Measurements from ENCODE around the gene SMC1B.
A peak's percentile ranks its signal among the peaks of the same experiment; 100 is the strongest.
"Not testable (repeated sequence)": the region's sequence is repeated elsewhere in the genome, so short reads cannot be mapped to it uniquely, and the experiment has no call there.

The SMC1B gene

GRCh38 chr22:45357490-45357889, 55.9 kb downstream of the SMC1B start:
- H3K36me3 Mint-ChIP-seq = no peaks in the 10 kb centered on the region
- H3K4me3 Mint-ChIP-seq = no peak overlapping the region
- no peaks in the 10 kb centered on the region for H3K9me3 Mint-ChIP-seq (ENCODE audit: low read depth)
- no peaks in the 10 kb centered on the region for H3K27me3 Mint-ChIP-seq
- H3K4me1 Mint-ChIP-seq (ENCODE audit: low read depth) = peaks cover 12% of the 10 kb centered on the region
- no peak overlapping the region for H3K27ac Mint-ChIP-seq

GRCh38 chr22:45353786-45354185, 59.6 kb downstream of the SMC1B start:
- H3K27ac Mint-ChIP-seq = peak overlapping the region; percentile 58
- H3K36me3 Mint-ChIP-seq = peaks cover 5% of the 10 kb centered on the region
- no peaks in the 10 kb centered on the region for H3K9me3 Mint-ChIP-seq (ENCODE audit: low read depth)
- H3K4me3 Mint-ChIP-seq = no peak overlapping the region
- H3K4me1 Mint-ChIP-seq (ENCODE audit: low read depth) = peaks cover 12% of the 10 kb centered on the region
- no peaks in the 10 kb centered on the region for H3K27me3 Mint-ChIP-seq

GRCh38 chr22:45352757-45353156, 60.6 kb downstream of the SMC1B start:
- H3K4me3 Mint-ChIP-seq; H3K27me3 Mint-ChIP-seq; H3K9me3 Mint-ChIP-seq (ENCODE audit: low read depth); H3K27ac Mint-ChIP-seq; H3K36me3 Mint-ChIP-seq: not testable (repeated sequence)
- peaks cover 12% of the 10 kb centered on the region for H3K4me1 Mint-ChIP-seq (ENCODE audit: low read depth)

- peaks cover 12% of the 10 kb centered on the region for H3K4me1 Mint-ChIP-seq (ENCODE audit: low read depth)
- peaks cover 5% of the 10 kb centered on the region for H3K36me3 Mint-ChIP-seq
- no peak overlapping the region for H3K27ac Mint-ChIP-seq
- no peaks in the 10 kb centered on the region for H3K27me3 Mint-ChIP-seq
- H3K4me3 Mint-ChIP-seq = no peak overlapping the region
- H3K9me3 Mint-ChIP-seq (ENCODE audit: low read depth) = no peaks in the 10 kb centered on the region
Observed at GRCh38 chr22:45351956-45352355, 61.4 kb downstream of the SMC1B start.

GRCh38 chr22:45349916-45350315, 63.5 kb downstream of the SMC1B start:
- Mint-ChIP-seq H3K36me3 (peaks cover 9% of the 10 kb centered on the region), H3K4me3 (no peak overlapping the region), H3K27ac (no peak overlapping the region), H3K4me1 (ENCODE audit: low read depth) (peaks cover 12% of the 10 kb centered on the region), H3K9me3 (ENCODE audit: low read depth) (no peaks in the 10 kb centered on the region), H3K27me3 (no peaks in the 10 kb centered on the region)

- peak overlapping the region; percentile 79 for H3K27ac Mint-ChIP-seq
Observed at GRCh38 chr22:45344334-45344733, 69.1 kb downstream of the SMC1B start.

GRCh38 chr22:45343143-45343542, 70.3 kb downstream of the SMC1B start:
- Mint-ChIP-seq H3K4me3 (no peak overlapping the region), H3K27me3 (no peaks in the 10 kb centered on the region), H3K36me3 (peaks cover 9% of the 10 kb centered on the region), H3K9me3 (ENCODE audit: low read depth) (no peaks in the 10 kb centered on the region), H3K27ac (peak overlapping the region; percentile 72), H3K4me1 (ENCODE audit: low read depth) (peaks cover 30% of the 10 kb centered on the region)

More at GRCh38 chr22:45344334-45344733, 69.1 kb downstream of the SMC1B start:
- peaks cover 30% of the 10 kb centered on the region for H3K4me1 Mint-ChIP-seq (ENCODE audit: low read depth)
- H3K9me3 Mint-ChIP-seq (ENCODE audit: low read depth) = no peaks in the 10 kb centered on the region
- H3K27me3 Mint-ChIP-seq = no peaks in the 10 kb centered on the region
- peaks cover 9% of the 10 kb centered on the region for H3K36me3 Mint-ChIP-seq
- H3K4me3 Mint-ChIP-seq = no peak overlapping the region

GRCh38 chr22:45341498-45341897, 71.9 kb downstream of the SMC1B start:
- peak overlapping the region; percentile 60 for H3K4me3 Mint-ChIP-seq
- peaks cover 5% of the 10 kb centered on the region for H3K36me3 Mint-ChIP-seq
- H3K27ac Mint-ChIP-seq = peak overlapping the region; percentile 85
- H3K4me1 Mint-ChIP-seq (ENCODE audit: low read depth) = peaks cover 44% of the 10 kb centered on the region
- no peaks in the 10 kb centered on the region for H3K27me3 Mint-ChIP-seq
- no peaks in the 10 kb centered on the region for H3K9me3 Mint-ChIP-seq (ENCODE audit: low read depth)

- H3K9me3 Mint-ChIP-seq (ENCODE audit: low read depth) = no peaks in the 10 kb centered on the region
- peaks cover 7% of the 10 kb centered on the region for H3K36me3 Mint-ChIP-seq
- no peaks in the 10 kb centered on the region for H3K27me3 Mint-ChIP-seq
- H3K4me1 Mint-ChIP-seq (ENCODE audit: low read depth) = peaks cover 50% of the 10 kb centered on the region
- H3K27ac Mint-ChIP-seq = peak overlapping the region; percentile 70
- no peak overlapping the region for H3K4me3 Mint-ChIP-seq
Observed at GRCh38 chr22:45340323-45340722, 73.1 kb downstream of the SMC1B start.

GRCh38 chr22:45338795-45339194, 74.6 kb downstream of the SMC1B start:
- H3K27ac Mint-ChIP-seq = no peak overlapping the region
- peaks cover 50% of the 10 kb centered on the region for H3K4me1 Mint-ChIP-seq (ENCODE audit: low read depth)
- no peaks in the 10 kb centered on the region for H3K9me3 Mint-ChIP-seq (ENCODE audit: low read depth)
- peaks cover 7% of the 10 kb centered on the region for H3K36me3 Mint-ChIP-seq
- no peak overlapping the region for H3K4me3 Mint-ChIP-seq
- no peaks in the 10 kb centered on the region for H3K27me3 Mint-ChIP-seq

- Mint-ChIP-seq H3K27me3 (no peaks in the 10 kb centered on the region), H3K27ac (peak overlapping the region; percentile 93), H3K9me3 (ENCODE audit: low read depth) (no peaks in the 10 kb centered on the region), H3K4me1 (ENCODE audit: low read depth) (peaks cover 52% of the 10 kb centered on the region), H3K36me3 (peaks cover 7% of the 10 kb centered on the region), H3K4me3 (peak overlapping the region; percentile 66)
Observed at GRCh38 chr22:45337536-45337935, 75.9 kb downstream of the SMC1B start.

GRCh38 chr22:45336971-45337431, 76.4 kb downstream of the SMC1B start:
- Mint-ChIP-seq H3K27ac (peak overlapping the region; percentile 93), H3K9me3 (ENCODE audit: low read depth) (no peaks in the 10 kb centered on the region), H3K4me3 (peak overlapping the region; percentile 66), H3K27me3 (no peaks in the 10 kb centered on the region), H3K36me3 (peaks cover 7% of the 10 kb centered on the region), H3K4me1 (ENCODE audit: low read depth) (peaks cover 49% of the 10 kb centered on the region)

- Mint-ChIP-seq H3K27me3 (no peaks in the 10 kb centered on the region), H3K4me1 (ENCODE audit: low read depth) (peaks cover 39% of the 10 kb centered on the region), H3K4me3 (no peak overlapping the region), H3K36me3 (peaks cover 5% of the 10 kb centered on the region), H3K27ac (no peak overlapping the region), H3K9me3 (ENCODE audit: low read depth) (no peaks in the 10 kb centered on the region)
Observed at GRCh38 chr22:45335854-45336522, 77.4 kb downstream of the SMC1B start.

GRCh38 chr22:45335021-45335818, 78.2 kb downstream of the SMC1B start:
- H3K4me3 Mint-ChIP-seq = peak overlapping the region; percentile 0
- no peaks in the 10 kb centered on the region for H3K9me3 Mint-ChIP-seq (ENCODE audit: low read depth)
- H3K27me3 Mint-ChIP-seq = no peaks in the 10 kb centered on the region
- H3K36me3 Mint-ChIP-seq = peaks cover 5% of the 10 kb centered on the region
- H3K27ac Mint-ChIP-seq = no peak overlapping the region
- H3K4me1 Mint-ChIP-seq (ENCODE audit: low read depth) = peaks cover 33% of the 10 kb centered on the region

GRCh38 chr22:45334528-45334927, 78.9 kb downstream of the SMC1B start:
- peak overlapping the region; percentile 1 for H3K27ac Mint-ChIP-seq
- H3K27me3 Mint-ChIP-seq = no peaks in the 10 kb centered on the region
- H3K9me3 Mint-ChIP-seq (ENCODE audit: low read depth) = no peaks in the 10 kb centered on the region
- H3K4me3 Mint-ChIP-seq = no peak overlapping the region
- H3K4me1 Mint-ChIP-seq (ENCODE audit: low read depth) = peaks cover 27% of the 10 kb centered on the region
- H3K36me3 Mint-ChIP-seq = peaks cover 2% of the 10 kb centered on the region
